Transverse colon (tissue), 3 donors: ENCODE measurements around the gene LMF1.

Source experiments
- EP300 ChIP-seq: sonication (generic); formaldehyde crosslinking; IDR thresholded peaks from one replicate; pipeline ENCODE4 v1.6.1; 2017; ENCODE audit warnings: antibody characterized with exemption, low read depth
- POLR2A ChIP-seq: fragments of 450-650 bp; IDR thresholded peaks from one replicate; pipeline ENCODE4 v1.6.1; 2016; ENCODE audit warnings: antibody characterized with exemption, mild to moderate bottlenecking, moderate library complexity
- POLR2AphosphoS5 ChIP-seq, 3 donors: sonication (generic); formaldehyde crosslinking; IDR thresholded peaks; one replicate each; pipeline ENCODE4 v1.6.1; 2016; ENCODE audit warnings: antibody characterized with exemption in 3 of 3

- TF ChIP-seq EP300: no peak
- TF ChIP-seq POLR2AphosphoS5 (IDR thresholded peaks at IDR 0.05): no peak
- no peak for TF ChIP-seq POLR2A
Measured at GRCh38 chr16:830871-831570, 139.8 kb downstream of the LMF1 start.
